ENCODE data around the gene HS2ST1. TPM values are rescaled to one million over a fixed set of nuclear protein-coding genes. Genes with fewer than 3 reads are reported as not detected.

Gene HS2ST1
- total and polyA plus RNA-seq, 10 of the 15 experiments (the other 5 are each of a cell fraction or from before 2014, with no cell fraction given) = 5.4 to 30.8 (median 18.6) TPM

GRCh38 chr1:86948212-86948611 lies 33.8 kb downstream of the HS2ST1 start (continued):
- TF ChIP-seq, protein P1, sequence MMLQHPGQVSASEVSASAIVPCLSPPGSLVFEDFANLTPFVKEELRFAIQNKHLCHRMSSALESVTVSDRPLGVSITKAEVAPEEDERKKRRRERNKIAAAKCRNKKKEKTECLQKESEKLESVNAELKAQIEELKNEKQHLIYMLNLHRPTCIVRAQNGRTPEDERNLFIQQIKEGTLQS (IDR thresholded peaks at IDR 0.05; ENCODE audit: borderline replicate concordance, extremely low read depth, low read depth, low read length) = no peak
- TF ChIP-seq NR2C1 (IDR thresholded peaks at IDR 0.05) (no peak), MTA2 (IDR thresholded peaks at IDR 0.05; ENCODE audit: low read depth) (no peak), WRNIP1 (IDR thresholded peaks at IDR 0.05; ENCODE audit: borderline replicate concordance, low read depth, low read length) (no peak), ZBTB33 (IDR thresholded peaks at IDR 0.05) (no peak), ZNF207 (IDR thresholded peaks at IDR 0.05; ENCODE audit: borderline replicate concordance) (no peak)

DNA sequence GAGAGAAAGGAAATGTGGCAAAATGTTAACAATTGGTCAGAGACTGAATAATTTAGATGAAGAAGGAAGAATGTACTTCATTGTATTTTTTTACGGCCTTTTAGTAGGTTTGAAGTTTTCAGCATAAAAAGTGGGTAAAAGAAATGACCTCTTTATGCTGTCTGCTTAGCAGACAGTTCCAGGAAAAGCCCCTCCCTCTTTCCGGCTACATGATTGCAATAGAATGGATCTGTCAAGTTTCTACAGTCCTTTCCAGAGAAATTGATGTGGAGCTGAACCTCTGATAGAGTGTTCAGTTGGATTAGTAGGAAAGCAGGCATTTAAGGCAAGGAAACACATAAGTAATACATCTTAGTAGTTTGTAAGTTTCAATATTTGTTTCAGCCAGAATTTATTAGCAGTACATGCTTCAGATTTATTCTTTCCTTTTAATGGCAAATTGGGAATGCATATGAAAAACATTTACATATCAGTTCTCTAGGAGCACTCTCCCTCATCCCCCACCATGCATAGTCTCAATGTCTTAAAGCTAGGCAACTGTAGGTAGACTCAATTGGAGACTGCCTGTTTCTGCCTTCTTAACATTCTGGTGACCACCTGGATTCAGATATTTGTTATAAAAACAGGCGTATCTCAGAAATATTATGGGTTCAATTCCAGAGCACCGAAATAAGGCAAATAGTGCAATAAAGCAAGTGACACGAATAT lies 36.4 kb downstream of the HS2ST1 start:
- BruUV-seq (replicated peaks) = no TSS peak
- 97% methylated on average over 5 of the region's 5 CpGs for WGBS (ENCODE audit: insufficient coverage, insufficient replicate concordance, low lambda C conversion rate, missing lambda C conversion rate)
- H3K4me3 ChIP-seq = no peak overlapping the region
- H3K27me3 ChIP-seq (replicated peaks in 1 of 2; ENCODE audit: control insufficient read depth in 2 of 2, insufficient read depth in 2 of 2, low read length in 1 of 2) = no peaks in the 10 kb centered on the region
- H3K9me3 ChIP-seq (replicated peaks; ENCODE audit: control insufficient read depth, insufficient read depth, low read length) = no peaks in the 10 kb centered on the region; the same call in 2 of the 3 replicates
- TF ChIP-seq CREB1 (IDR thresholded peaks at IDR 0.05; ENCODE audit: low read depth) (no peak), GATAD2B (conservative IDR thresholded peaks at IDR 0.05; ENCODE audit: low read depth) (no peak), IKZF2 (IDR thresholded peaks at IDR 0.05) (no peak), RB1 (IDR thresholded peaks at IDR 0.05; ENCODE audit: borderline replicate concordance) (no peak), SUZ12 (IDR thresholded peaks at IDR 0.05; ENCODE audit: unreplicated experiment) (no peak), BCL11A (IDR thresholded peaks at IDR 0.05; ENCODE audit: low read depth, low read length) (no peak), JUNB (IDR thresholded peaks at IDR 0.05) (no peak), CEBPB (IDR thresholded peaks at IDR 0.05; ENCODE audit: borderline replicate concordance in 1 of 2, low read depth in 2 of 2, low read length in 2 of 2) (no peak), CHD4 (IDR thresholded peaks at IDR 0.05) (no peak), POLR2A (IDR thresholded peaks at IDR 0.05; ENCODE audit: low read depth, low read length) (no peak), KDM1A (IDR thresholded peaks at IDR 0.05; ENCODE audit: borderline replicate concordance) (no peak), CHD1 (IDR thresholded peaks at IDR 0.05; ENCODE audit: low read depth, low read length) (no peak)
- ATAC-seq = no peak
- H3K36me3 ChIP-seq (ENCODE audit: control insufficient read depth in 2 of 2, insufficient read depth in 2 of 2, low read length in 1 of 2) = no peaks in the 10 kb centered on the region; a peak in 1 of 4 replicates
- no peak overlapping the region for H2AFZ ChIP-seq (ENCODE audit: control insufficient read depth, low read depth, low read length)
- no peak overlapping the region for H3K9ac ChIP-seq (ENCODE audit: control insufficient read depth, insufficient read depth, low read length)
- RAD21 ChIA-PET (ENCODE audit: unreplicated experiment) = no interaction called here
- SMC1A ChIA-PET (ENCODE audit: uncharacterized antibody, unreplicated experiment) = no interaction called here
- CTCF ChIA-PET = no interaction called here
- no peak overlapping the region for H3K4me2 ChIP-seq (ENCODE audit: control insufficient read depth, insufficient read depth)
- intact Hi-C loops (cut with micrococcal nuclease; ENCODE audit: unreplicated experiment) (no loop called here), in situ Hi-C loops (cut with MboI) (no loop called here)
- POLR2A ChIA-PET = no interaction called here
- H4K20me1 ChIP-seq (ENCODE audit: control insufficient read depth, insufficient read depth) = no peaks in the 10 kb centered on the region
- no peaks in the 10 kb centered on the region for H3K4me1 ChIP-seq (ENCODE audit: control insufficient read depth, insufficient read depth, low read length)
- no peak for FAIRE-seq
- no peak overlapping the region for H3K27ac ChIP-seq (ENCODE audit: control insufficient read depth, insufficient read depth)
- no peak for DNase-seq (ENCODE audit: low read depth, low spot score)
- peaks cover 23% of the 10 kb centered on the region for H3K79me2 ChIP-seq (ENCODE audit: control insufficient read depth, insufficient read depth, low read length)
